Astrocyte (in vitro differentiated cells and primary cell): Measurements from ENCODE around the gene PPM1K. TPM values are rescaled to one million over a fixed set of nuclear protein-coding genes. Genes with fewer than 3 reads are reported as not detected.

Experiments
- total RNA-seq: library from RNA; stranded (reverse); gene quantifications from 2 replicates; pipeline ENCODE4 v1.2.1, GENCODE V29; 2021

Gene PPM1K
- total RNA-seq, 1 donor from 2014 or later: 39.9 TPM

Other genes starting within 250 kb of the PPM1K start
- gene ABCG2, start 125.9 kb downstream of the PPM1K start, total RNA-seq: 0.34 and 2.5 TPM in 2 replicates
- 37.3 and 40.2 TPM in 2 replicates for gene HERC6, start 94.3 kb upstream of the PPM1K start, total RNA-seq
- 23.0 and 27.3 TPM in 2 replicates for gene HERC5, start 172.6 kb upstream of the PPM1K start, total RNA-seq
- 49.0 and 51.6 TPM in 2 replicates for gene PYURF, start 239.2 kb upstream of the PPM1K start, total RNA-seq